ENCODE data around the gene KPNB1. TPM values are rescaled to one million over a fixed set of nuclear protein-coding genes. Genes with fewer than 3 reads are reported as not detected.

KPNB1 gene
- total RNA-seq, 4 donors from 2014 or later, result 179 to 236 (median 205) TPM

DNA sequence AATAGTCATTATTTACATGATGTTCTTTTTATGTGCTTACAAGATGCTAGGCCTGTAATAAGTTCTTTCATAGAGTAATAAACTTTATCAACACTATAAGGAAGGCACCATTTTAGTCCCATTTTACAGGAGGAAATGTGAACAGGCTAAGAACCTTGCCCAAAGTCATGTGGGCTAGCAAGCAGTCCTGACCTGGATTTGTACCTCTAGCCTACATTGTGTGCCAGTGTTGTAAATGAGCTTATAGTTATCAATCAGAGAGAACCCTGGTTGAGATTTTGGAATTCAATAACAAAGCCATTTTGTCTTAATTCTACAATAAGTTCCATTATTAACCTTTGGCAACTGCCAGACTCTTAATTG lies 37.6 kb downstream of the KPNB1 start:
- Histone ChIP-seq H3K27me3 (no peaks in the 10 kb centered on the region), H3K4me1 (peaks cover 5 to 18% (median 15%) of the 10 kb centered on the region in 4 donors), H3K4me3 (no peak overlapping the region), H3K36me3 (peaks cover 9 to 26% (median 23%) of the 10 kb centered on the region in 4 donors), H3K27ac (replicated peaks in 1 of 4) (peak overlapping the region in 1 of 4 donors; percentile 19), H3K9me3 (no peaks in the 10 kb centered on the region)
- no peak for DNase-seq (ENCODE audit: extremely low spot score)
- no peak for TF ChIP-seq POLR2AphosphoS5 (IDR thresholded peaks at IDR 0.05)
- intact Hi-C loops (cut with DNase I), result no loop called here

GRCh38 chr17:47687748-47688147 lies 38.0 kb downstream of the KPNB1 start:
- peaks cover 5 to 21% (median 19%) of the 10 kb centered on the region in 4 donors for H3K36me3 ChIP-seq
- no peaks in the 10 kb centered on the region for H3K27me3 ChIP-seq
- peak overlapping the region in 1 of 4 donors; percentile 19 for H3K27ac ChIP-seq (replicated peaks in 1 of 4)
- 85% methylated on average over 1 of the region's 1 CpG for WGBS
- TF ChIP-seq CTCF (IDR thresholded peaks at IDR 0.05) (no peak), EP300 (IDR thresholded peaks at IDR 0.05) (no peak), POLR2A (IDR thresholded peaks at IDR 0.05; ENCODE audit: low read depth) (no peak)
- DNase-seq (ENCODE audit: extremely low spot score), result no peak
- peaks cover 5 to 22% (median 19%) of the 10 kb centered on the region in 4 donors for H3K4me1 ChIP-seq
- intact Hi-C loops (cut with DNase I), result no loop called here
- no peaks in the 10 kb centered on the region for H3K9me3 ChIP-seq
- no peak overlapping the region for H3K4me3 ChIP-seq

- Histone ChIP-seq H3K27ac (replicated peaks in 1 of 4) (no peak overlapping the region), H3K4me3 (no peak overlapping the region), H3K27me3 (no peaks in the 10 kb centered on the region), H3K9me3 (no peaks in the 10 kb centered on the region), H3K4me1 (peaks cover 14 to 35% (median 33%) of the 10 kb centered on the region in 4 donors), H3K36me3 (no peaks in the 10 kb centered on the region)
- DNase-seq (ENCODE audit: extremely low spot score), result no peak
- TF ChIP-seq POLR2A (IDR thresholded peaks at IDR 0.05; ENCODE audit: low read depth) (no peak), CTCF (IDR thresholded peaks at IDR 0.05) (no peak), POLR2AphosphoS5 (IDR thresholded peaks at IDR 0.05) (no peak), EP300 (IDR thresholded peaks at IDR 0.05) (no peak)
- intact Hi-C loops (cut with DNase I), result no loop called here
- 72% methylated on average over 3 of the region's 3 CpGs for WGBS
Observed at GRCh38 chr17:47690121-47690520, 40.4 kb downstream of the KPNB1 start.

GRCh38 chr17:47692137-47692894 lies 42.6 kb downstream of the KPNB1 start:
- no peak for DNase-seq (ENCODE audit: extremely low spot score)
- H3K27me3 ChIP-seq, result no peaks in the 10 kb centered on the region
- intact Hi-C loops (cut with DNase I), result no loop called here
- no peak overlapping the region for H3K4me3 ChIP-seq
- H3K9me3 ChIP-seq, result no peaks in the 10 kb centered on the region
- H3K4me1 ChIP-seq, result peaks cover 9 to 43% (median 35%) of the 10 kb centered on the region in 4 donors
- peaks cover 0 to 9% (median 7%) of the 10 kb centered on the region in 4 donors for H3K36me3 ChIP-seq
- TF ChIP-seq CTCF (IDR thresholded peaks at IDR 0.05) (no peak), POLR2AphosphoS5 (IDR thresholded peaks at IDR 0.05) (no peak), EP300 (IDR thresholded peaks at IDR 0.05) (no peak), POLR2A (IDR thresholded peaks at IDR 0.05; ENCODE audit: low read depth) (no peak)
- WGBS, result 22% methylated on average over 1 of the region's 2 CpGs
- H3K27ac ChIP-seq (replicated peaks in 1 of 4), result no peak overlapping the region

- no peak for DNase-seq (ENCODE audit: extremely low spot score)
- H3K9me3 ChIP-seq, result no peaks in the 10 kb centered on the region
- peak overlapping the region; percentile 86 to 93 (median 91) for H3K27ac ChIP-seq (replicated peaks in 1 of 4)
- no peaks in the 10 kb centered on the region for H3K27me3 ChIP-seq
- H3K4me3 ChIP-seq, result peak overlapping the region; percentile 90 to 100 (median 99)
- intact Hi-C loops (cut with DNase I), result no loop called here
- 22% methylated on average over 10 of the region's 10 CpGs for WGBS
- TF ChIP-seq CTCF (IDR thresholded peaks at IDR 0.05) (no peak), POLR2AphosphoS5 (IDR thresholded peaks at IDR 0.05) (no peak), EP300 (IDR thresholded peaks at IDR 0.05) (no peak), POLR2A (IDR thresholded peaks at IDR 0.05; ENCODE audit: low read depth) (no peak)
- peaks cover 9 to 39% (median 33%) of the 10 kb centered on the region in 4 donors for H3K4me1 ChIP-seq
- H3K36me3 ChIP-seq, result peaks cover 0 to 11% (median 9%) of the 10 kb centered on the region in 4 donors
Observed at GRCh38 chr17:47692895-47693730, 43.4 kb downstream of the KPNB1 start.
